WI38 (cell line): ENCODE data around the gene CDK14.

Source experiments
- H3K4me3 ChIP-seq: 2 replicates; pipeline ENCODE4 v1.5.1; 2011; ENCODE audit warnings: low read depth, mild to moderate bottlenecking, control low read depth, low read length
- CTCF ChIP-seq: IDR thresholded peaks from 2 replicates; pipeline ENCODE4 v1.5.1; 2012; ENCODE audit warnings: low read depth, mild to moderate bottlenecking, control low read depth, low read length

Gene CDK14

GRCh38 chr7:90825779-90826178 lies 229.7 kb downstream of the CDK14 start:
- TF ChIP-seq CTCF = no peak
- no peak overlapping the region for H3K4me3 ChIP-seq

- no peak overlapping the region for H3K4me3 ChIP-seq
- TF ChIP-seq CTCF = no peak
These were observed 232.5 kb downstream of the CDK14 start for GRCh38 chr7:90828601-90829000.

- no peak overlapping the region for H3K4me3 ChIP-seq
- no peak for TF ChIP-seq CTCF
These were observed 234.2 kb downstream of the CDK14 start for GRCh38 chr7:90830308-90830707.

- H3K4me3 ChIP-seq = no peak overlapping the region
- TF ChIP-seq CTCF = no peak
These were observed 236.6 kb downstream of the CDK14 start for GRCh38 chr7:90832726-90833125.

GRCh38 chr7:90833443-90833842 lies 237.3 kb downstream of the CDK14 start:
- TF ChIP-seq CTCF = no peak
- H3K4me3 ChIP-seq = no peak overlapping the region

- TF ChIP-seq CTCF = no peak
- no peak overlapping the region for H3K4me3 ChIP-seq
These were observed 238.7 kb downstream of the CDK14 start for GRCh38 chr7:90834771-90835170.

GRCh38 chr7:90835861-90836260 lies 239.7 kb downstream of the CDK14 start:
- TF ChIP-seq CTCF = no peak

More at GRCh38 chr7:90835861-90836260, 239.7 kb downstream of the CDK14 start:
- H3K4me3 ChIP-seq = no peak overlapping the region
